HS-5 (cell line): Measurements from ENCODE around the gene SRCAP.

Experiments used
- DNase-seq: peaks from one replicate; pipeline ENCODE4 v3.0.0-alpha.2; 2012; ENCODE audit warnings: low read depth

Gene SRCAP

DNA sequence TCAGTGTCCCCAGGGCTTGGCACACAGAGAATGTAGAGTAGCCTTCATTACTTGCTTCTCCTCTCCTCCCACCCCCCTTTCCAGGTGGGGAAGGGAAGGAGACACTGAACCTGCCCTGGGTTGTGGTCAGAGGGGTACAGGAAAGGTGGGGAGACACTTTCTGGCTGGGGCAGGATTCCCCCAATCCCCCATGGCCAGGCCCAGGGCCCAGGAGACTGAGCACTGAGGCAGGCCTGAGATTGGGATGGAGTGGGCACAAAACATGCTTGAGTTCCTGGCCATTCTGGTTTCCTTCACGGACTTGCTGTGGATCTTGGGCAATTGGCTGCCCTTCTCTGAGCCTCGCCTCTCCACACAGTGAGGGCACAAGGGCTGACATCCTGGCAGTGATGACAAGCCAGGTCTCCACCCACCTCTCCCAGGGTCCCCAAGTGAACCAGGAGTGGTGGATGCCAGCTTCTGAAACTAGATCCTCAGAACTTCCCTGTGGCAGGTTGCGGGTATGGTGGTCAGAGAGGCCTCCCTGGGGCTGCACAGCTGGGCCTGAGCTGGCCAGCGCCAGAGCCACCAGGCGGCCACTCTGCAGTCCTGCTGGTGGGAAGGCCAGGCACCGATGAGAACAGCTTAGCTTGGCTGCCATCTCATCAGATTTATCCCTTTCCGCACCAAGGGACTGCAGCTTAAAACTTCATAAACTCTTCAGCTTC is 78.8 kb downstream of the SRCAP start:
- DNase-seq = no peak

DNA sequence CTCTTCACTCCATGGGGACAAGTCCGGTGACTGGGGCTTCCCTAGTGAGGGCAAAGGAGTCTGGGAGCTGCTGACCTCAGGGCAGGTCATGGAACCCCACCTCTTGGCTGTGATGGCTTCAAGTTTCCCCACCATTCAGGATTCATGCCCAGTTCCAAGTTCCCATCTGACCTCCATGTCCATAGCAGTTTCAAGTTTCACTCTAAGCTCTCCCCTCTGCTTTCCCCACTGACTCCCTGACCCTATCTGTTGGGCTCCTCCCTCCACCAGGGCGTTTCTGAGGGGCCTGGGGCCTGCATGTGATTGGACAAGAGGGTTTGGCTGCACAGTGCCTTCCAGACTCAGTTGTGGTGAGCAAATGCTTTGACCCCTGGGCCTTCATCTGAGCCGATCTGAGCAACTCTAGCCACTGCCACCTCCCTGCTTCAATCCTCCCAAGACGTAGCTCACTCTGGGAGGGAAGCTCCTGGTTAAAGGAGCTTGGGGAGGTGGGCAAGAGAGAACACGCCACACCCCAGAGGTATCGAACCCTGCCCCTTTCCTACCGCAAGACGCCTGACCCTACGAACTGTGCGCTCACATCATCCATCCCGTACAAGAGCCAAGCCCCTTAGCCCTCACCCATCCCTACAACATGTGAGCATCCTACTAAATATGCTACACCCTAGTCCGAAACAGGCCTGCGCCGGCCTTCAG is 79.7 kb downstream of the SRCAP start:
- DNase-seq = no peak

DNA sequence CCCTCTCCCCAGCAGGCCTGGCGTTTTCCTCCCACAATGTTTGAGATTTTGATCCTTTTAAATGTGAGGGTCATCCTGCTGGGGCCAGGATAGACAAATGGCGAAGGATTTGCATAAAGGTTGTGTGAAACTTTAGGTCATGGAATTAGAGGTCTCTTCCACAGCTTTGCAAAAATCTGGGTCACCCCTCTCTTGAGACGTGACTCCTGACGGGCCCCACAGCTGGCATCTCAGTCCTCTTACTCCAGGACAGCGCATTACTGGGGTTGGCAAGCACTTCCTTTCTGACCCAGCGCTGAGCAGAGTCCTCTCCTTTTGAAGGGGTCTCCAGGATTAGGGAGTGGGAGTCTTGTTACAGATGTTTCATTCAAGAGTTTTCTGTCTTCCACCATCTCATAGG is 80.6 kb downstream of the SRCAP start:
- DNase-seq = no peak

DNA sequence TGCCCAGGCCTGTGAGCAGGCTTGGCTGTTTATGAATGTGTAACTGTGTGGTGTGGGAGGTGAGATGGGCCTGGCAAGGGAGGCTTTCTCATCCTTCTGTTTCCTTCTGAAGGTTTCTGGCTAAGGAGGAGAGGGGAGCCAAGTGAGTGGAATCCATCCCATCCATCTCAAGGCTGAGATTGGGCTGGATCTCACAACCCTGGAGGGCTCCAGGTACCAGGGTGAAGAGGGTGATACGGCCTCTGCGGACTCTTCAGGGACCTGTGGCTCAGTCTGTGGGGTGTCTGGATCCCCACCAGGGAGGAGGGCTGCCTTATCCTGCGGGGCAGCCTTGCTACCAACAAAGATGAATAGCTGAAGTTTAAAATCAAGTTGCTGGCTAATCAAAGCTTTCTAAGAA is 81.0 kb downstream of the SRCAP start:
- DNase-seq = no peak

DNA sequence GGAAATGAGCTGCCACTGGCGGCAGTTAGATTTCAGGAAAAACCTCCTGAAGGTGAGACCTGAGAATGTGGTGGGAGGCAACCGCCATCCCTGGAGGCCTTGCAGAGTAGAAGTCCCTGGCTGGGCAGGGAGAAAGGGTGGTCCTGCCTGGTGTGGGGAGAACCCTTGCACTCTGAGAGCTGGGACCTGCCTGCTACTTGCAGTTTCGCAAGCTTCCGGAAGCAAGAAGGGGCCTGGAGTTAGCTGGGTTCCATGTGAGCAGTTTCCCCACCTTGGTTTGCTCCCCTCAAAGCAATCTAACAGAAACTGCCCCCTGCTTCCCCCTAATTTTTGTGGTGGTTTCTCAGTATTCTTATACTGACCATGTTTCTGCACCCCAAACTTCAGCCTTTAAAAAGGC is 81.6 kb downstream of the SRCAP start:
- no peak for DNase-seq

DNA sequence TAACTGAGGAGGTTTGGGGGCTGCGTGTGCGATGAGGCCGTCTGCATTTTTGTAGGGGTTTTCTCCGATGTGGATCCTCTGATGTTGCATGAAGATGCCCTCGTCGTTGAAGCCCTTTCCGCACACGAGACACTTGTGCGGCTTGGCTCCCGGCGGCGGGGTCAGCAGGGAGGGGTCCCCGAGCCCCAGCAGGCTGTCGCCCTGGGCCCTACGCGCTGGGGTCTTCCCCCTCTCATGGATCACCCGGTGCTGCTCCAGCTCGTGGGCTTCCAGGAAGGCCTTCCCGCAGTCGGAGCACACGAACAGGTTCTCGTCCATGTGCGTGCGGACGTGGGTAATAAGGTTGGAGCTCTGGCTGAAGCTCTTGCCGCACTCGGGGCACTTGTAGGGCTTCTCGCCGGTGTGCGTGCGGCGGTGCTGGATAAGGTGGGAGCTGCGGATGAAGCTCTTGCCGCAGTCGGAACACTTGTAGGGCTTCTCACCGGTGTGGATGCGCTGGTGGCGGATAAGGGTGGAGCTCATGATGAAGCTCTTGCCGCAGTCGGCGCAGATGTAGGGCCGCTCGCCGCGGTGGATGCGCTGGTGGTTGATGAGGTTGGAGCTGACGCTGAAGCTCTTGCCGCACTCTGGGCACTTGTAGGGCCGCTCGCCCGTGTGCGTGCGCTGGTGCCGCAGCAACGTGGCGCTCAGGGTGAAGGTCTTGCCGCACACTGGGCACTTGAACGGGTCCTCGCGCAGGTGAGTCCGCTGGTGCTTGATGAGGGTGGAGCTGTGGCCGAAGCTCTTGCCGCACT is 83.7 kb downstream of the SRCAP start:
- no peak for DNase-seq

DNA sequence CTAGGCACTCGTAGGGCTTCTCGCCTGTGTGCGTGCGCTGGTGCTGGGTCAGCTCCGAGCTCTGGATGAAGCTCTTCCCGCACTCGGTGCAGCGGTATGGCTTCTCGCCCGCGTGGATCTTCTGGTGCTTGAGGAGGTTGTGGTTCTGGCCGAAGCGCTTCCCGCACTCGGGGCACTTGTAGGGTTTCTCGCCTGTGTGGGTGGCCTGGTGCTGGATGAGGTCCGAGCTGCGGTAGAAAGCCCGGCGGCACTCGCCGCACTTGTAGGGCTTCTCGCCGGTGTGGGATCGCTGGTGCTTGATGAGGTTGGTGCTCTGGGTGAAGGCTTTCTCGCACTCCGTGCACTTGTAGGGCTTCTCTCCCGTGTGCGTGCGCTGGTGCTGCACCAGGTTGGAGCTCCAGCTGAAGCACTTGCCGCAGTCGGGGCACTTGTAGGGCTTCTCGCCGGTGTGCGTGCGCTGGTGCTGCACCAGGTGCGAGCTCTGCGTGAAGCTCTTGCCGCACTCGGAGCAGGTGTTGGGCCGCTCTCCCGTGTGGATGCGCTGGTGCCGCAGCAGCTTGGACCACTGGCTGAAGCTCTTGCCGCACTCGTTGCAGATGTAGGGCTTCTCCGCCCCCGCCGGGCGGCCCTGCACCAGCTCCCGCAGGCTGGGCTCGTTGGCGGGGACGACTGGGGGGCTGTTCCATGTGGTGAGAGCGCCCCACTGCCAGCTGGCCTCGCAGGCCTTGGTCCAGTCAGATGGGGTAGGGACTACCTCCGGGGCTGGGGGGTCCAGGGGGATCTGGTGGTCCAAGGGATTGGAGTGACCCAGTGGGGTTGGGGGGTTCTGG is 84.5 kb downstream of the SRCAP start:
- no peak for DNase-seq

DNA sequence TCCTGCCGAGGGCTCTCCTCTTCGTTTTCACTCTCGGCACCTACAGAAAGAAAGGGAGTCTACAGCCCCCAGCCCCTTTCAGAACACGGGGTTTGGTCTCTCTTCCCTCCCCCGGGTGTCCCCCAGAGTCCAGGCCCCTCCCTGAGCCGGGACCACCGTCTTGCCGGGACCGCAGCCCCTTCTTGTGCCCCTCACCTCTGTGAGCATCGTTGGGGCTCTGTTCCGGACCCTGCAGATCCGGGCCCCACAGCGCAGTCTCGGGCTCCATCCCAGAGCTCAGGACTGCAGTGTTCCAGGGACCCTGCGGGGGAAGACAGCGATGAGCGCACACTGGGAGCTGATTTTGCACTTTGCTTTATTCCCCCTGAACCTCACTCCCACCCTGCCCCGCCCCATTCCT is 85.2 kb downstream of the SRCAP start:
- DNase-seq = no peak

DNA sequence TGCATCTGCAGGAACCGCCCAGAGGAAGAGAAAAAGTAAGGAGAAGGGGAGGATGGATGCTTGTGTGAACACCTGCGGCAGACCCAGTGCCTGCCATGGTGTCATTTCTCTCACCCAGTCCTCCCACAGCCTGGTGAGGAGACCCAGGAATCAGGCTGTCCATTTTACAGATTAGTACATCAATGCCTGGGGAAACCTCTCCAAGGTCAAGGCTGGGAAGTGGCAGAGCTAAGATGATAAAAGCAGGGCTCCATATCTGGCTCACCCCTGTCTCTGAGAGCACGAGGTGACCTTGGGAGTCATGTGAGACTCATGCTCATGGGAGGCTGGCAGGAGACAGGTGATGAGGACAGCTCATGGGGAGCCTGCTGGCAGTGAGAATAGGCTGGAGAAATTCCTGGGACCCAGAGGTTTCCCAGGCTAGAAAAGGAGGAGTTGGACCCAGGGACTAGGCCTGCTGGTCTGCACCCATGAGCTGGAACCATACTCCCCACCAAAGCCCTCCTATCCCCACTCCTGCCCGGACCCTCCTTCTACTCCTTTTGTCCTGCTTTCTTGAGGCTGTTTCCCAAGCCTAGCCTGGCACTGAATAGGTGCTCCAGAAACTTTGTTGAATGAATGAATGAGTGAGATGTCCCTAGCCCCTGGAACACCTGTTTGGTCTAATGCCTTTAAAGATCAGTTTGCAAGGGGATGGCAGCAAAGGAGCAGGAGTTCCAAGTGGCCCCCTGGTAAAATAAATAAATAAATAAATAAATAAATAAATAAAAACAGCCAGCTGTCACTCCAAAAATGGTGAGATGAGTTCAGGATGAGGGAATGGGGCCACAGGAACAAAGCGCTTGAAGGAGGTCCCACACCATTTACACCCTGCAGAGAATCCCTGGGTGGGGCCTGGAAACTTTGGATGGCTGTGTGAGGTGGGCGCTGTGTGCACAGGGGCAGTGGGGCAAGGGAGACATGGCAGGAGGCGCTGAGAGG is 86.4 kb downstream of the SRCAP start:
- DNase-seq = no peak

DNA sequence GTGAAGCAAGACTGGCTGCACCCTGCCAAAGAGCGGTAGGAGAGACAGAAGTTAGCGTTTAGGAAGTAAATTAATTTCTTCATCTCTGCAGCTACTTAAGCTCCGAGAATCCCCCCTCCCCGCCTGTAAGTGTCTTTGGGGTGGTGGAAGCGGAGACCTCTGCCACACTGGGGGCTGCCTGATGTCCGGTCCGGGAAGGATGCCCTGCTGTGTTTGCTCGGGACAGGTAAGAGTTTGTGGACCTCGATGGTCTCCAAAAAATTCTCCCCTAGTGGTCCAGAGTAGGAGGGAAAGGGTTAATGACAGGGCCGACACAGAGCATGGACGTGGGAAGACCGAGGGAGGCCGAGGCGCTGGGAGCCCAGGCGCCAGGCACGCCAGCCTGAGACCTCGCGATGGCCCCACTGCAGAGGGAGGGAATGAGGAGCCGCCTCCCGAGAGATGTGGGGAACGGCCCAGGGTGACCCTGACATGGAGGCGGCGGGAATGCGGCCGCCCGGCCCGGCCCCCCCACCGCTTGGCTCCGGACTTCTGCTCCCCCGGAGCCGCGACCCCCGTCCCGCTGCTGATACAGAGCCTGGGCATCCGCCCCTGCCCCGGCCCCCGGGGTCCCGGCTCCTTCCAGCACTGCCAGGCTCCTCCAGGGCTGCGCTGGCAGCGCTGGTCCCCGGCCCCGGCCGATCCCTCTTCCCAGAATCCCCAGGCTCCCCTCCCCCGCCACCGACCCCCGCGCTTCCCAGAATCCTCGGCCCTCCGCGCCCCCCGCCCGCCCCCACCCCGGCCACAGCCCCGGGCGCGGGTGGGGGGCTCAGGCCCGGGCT is 87.4 kb downstream of the SRCAP start:
- no peak for DNase-seq

DNA sequence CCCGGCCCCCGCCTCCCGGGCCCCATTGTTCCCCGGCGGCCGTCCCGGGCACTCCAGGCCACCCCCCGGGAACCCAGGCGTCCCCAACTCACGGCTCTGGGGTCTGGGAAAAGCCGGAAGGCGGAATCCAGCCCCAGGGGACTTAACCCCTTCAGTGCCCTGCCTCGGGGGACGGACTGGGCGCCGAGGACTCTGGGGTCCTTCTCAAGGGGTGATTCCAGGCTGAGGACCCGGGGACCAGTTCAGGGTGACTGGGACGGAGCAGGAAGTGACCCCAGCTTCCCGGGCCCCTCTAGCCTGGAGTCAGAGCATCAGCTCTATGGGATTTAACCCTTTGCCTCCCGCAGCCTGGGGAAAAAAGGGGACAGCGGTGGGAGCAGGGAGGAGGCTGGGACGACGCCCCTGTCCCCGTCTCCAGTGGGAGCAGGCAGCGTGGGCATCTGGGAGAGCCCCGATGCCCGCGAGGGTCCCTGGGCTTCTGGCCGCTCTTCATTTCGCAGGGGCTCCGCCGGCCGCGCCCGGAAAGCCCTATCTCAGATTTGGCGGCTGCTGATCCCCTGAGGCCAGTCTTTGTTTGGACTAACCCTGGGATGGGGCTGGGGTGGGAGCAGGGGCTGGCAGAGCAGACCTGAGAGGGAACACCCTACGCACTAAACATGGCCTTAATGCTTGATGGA is 88.1 kb downstream of the SRCAP start, which contains the start of gene ZNF629:
Gene ZNF629 (minus strand): TSS at position 270 of the 677 bp plus-strand sequence. CDS start 2,723 bp downstream, outside the sequence.
- no peak for DNase-seq

DNA sequence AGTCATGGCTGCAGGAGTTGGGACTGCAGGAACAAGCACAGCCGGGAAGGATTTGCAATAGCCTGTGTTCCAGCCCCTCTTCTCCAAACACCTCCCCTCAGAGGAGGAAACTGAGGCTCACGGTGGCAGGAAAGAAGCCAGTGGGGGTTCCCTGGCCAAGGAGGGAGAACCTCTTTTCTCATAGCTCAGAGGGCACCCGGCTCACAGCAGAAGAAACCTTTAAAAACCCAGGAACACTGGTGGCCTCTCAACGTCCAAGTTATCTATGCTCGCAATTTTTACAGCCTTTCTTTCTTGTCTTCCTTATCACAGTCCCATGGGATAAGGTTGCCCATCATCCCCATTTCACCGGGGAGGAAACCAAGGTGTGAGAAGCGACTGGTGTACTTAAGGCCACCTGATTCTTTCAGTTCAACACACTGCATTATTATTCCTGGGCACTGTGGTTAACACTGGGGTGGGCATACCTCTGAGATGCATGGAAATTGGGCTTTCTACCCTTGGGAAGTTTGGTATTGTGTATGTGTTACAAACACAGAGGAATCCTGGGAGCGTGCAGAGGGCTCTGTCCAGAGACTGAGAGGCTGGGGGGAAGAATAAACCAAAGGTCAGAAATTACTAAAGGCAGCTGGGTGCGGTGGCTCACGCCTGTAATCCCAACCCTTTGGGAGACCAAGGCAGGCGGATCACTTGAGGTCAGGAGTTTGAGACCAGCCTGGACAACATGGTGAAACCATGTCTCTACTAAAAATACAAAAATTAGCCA is 88.8 kb downstream of the SRCAP start:
- no peak for DNase-seq
